Measurements from ENCODE around the gene PRKCH.
A peak's percentile ranks its signal among the peaks of the same experiment; 100 is the strongest.

The PRKCH gene

GRCh38 chr14:61543946-61544345 lies 222.6 kb downstream of the PRKCH start:
- DNase-seq (ENCODE audit: low read depth in 2 of 2), result no peak

GRCh38 chr14:61544448-61545330 lies 223.3 kb downstream of the PRKCH start:
- no peak for DNase-seq (ENCODE audit: low read depth in 2 of 2)

DNA sequence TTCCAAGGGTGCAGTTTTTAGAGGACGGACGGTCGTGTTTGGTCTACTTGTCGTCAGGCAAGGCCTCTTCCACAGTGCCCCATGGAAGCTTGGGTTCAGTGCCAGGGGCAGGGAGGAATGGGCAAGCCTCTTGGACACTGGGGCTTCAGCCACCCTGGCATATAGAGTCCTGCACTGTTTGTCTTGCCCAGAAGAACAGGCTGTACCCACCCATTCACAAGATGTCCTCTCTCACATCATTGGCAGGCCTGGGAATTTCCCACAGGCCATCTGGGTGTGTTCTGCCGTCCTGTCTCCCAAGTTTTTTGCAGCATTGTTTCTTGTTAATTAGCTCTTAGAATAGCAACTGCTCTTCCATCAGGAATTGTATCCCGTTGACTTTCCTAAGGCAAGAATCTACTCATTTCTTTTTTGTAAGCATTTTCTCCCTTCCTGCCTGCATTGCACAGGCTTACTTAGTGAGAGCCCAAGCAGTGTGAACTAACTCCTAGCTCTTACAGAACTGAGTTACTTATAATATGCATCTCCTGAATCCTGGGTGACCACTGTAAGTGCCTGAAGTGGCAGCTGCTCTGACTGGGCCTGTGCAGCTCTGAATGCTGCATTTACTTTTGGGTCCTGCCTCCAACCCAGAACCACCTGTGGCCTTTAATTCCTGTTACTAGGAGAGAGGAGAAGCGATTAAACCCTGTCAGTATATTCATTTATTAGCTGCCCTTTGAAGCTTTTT lies 224.5 kb downstream of the PRKCH start:
- DNase-seq (ENCODE audit: low read depth in 2 of 2), result no peak

- DNase-seq (ENCODE audit: low read depth in 2 of 2), result no peak
Observed at GRCh38 chr14:61547186-61548069, 226.0 kb downstream of the PRKCH start.

- DNase-seq (ENCODE audit: low read depth in 2 of 2), result no peak
Observed at GRCh38 chr14:61549425-61549824, 228.0 kb downstream of the PRKCH start.

DNA sequence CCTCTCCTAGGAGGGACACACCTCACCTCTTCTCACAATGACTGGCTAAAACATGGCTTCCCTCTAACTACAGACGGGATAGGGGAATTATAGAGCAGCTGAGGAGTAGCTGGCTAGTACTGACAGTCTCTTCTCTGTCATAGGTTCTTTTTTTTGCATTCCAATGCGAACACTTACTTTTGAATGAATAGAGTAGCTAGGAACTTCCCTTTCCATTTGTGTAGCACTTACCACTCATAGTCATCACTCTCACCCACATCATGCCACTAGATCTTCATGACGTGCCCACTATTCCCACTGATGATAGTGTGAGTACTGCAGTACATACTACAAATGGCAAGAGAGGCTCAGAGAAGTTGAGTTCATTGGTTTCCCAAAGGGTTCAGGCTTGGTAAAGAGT lies 230.0 kb downstream of the PRKCH start:
- no peak for DNase-seq (ENCODE audit: low read depth in 2 of 2)

GRCh38 chr14:61552241-61552640 lies 230.9 kb downstream of the PRKCH start:
- no peak for DNase-seq (ENCODE audit: low read depth in 2 of 2)

DNA sequence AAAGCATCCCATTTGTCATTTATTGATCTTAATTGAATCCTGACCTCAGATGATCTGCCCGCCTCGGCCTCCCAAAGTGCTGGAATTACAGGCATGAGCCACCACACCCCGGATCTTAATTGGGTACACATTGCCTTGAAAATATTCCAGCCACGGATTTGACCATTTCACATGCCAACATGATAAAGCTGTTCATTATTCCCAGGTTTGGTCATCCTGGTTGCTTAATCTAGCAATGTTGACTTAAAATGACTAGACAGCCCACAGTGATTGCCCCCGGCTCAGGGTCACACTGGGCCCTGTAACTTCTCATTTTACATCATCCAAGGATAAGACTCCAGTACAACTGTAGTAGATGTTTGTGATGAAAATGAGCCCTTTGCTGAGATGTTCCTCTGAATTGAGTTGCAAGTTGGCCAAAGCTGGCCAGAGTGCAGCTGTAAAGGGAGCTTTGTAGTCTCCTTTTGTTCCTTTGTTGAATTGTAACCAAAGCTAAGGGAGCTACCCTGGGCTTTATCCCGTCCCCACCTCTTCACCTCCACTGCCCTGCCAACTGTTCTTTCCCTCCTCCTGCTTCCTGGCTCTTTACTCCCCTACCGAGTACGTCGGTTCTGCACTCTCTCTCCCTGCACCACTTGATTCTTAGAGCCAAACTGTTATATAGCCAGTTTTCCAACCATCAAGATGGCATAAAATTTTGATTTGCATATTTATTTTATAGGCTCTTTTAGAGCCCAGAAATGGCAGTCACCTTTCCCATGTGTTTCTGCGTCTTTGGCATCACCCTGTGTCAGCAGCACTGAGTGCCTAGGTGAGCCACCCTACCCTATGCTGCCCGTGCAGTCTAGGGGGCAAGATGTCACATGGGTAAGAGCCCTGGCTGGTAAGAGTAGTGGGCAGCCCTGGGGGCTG lies 232.6 kb downstream of the PRKCH start:
- no peak for DNase-seq (ENCODE audit: low read depth in 2 of 2)

DNA sequence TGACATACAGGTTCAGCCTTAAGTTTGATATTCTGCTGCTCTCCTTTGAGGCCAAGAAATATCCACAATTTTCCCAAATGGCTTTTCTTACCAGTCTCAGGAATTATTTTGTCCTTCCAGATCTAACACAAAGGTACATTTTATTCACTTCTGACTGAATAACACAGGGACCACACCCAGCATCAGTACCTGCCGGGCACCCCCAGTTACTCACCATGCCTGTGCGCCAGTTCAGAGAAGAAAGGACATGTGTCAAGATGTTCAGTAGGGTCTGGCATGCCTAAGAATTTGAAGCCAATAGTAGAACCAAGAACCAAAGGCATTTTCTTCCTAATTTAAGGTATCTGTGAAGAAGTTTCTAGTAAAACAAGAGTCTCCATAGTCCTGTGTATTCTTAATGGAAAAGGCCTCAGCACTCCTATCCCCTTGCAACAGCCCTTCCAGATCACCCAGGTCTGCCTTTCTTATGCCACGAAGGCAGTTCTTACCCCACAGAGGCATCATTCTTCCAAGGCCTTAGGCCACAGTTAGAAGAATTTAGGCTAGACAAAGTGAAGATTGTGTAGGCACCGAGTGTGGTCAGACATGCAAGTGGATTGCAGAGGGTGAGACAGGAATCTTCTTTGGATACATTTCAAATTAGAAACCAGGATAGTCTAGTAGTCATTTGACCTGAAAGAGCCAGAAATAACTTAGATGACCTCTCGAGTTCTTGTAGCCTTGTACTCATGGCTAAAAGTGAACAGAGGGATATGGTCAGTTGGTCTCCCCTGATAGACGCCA lies 233.9 kb downstream of the PRKCH start:
- no peak for DNase-seq (ENCODE audit: low read depth in 2 of 2)

DNA sequence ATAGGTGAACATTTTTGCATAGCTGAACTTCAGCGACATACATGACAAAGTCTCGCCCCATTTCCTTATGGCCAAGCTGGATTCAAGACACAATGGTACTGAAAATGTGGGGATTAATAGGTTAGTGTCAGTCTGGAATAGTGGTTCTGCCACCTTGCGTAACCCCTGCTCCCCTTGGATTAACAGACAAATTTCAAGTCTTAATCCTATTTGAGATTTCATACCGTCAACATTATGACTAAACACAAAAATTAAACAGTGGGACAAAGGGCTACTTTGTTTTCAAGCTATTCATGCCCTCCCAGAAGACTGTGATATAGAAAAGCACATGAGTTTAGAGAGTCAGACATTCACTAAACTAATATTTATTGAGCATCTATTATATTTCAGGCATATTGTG lies 235.1 kb downstream of the PRKCH start:
- no peak for DNase-seq (ENCODE audit: low read depth in 2 of 2)

- DNase-seq (ENCODE audit: low read depth in 2 of 2), result no peak
Observed at GRCh38 chr14:61557262-61557661, 235.9 kb downstream of the PRKCH start.

- DNase-seq (ENCODE audit: low read depth in 2 of 2), result no peak
Observed at GRCh38 chr14:61557854-61558253, 236.5 kb downstream of the PRKCH start.

DNA sequence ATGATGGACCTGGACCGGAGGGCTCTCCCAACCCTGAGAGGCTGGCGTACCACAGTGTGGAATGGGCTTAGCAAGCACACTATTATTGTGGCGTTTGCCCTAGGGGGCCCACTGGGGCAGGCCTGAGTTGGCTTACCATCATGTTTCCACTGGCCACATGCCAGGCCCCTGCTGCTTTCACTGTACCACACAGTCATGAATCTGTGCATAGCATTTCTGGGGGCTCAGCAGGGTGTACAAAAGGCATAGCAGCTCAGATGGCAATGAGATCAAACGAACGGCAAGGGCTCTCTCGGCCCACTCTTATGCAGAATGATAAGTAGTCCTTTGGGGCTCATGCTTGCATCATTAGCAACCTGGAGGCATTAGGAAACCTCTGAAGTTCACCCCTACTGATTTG lies 236.9 kb downstream of the PRKCH start:
- no peak for DNase-seq (ENCODE audit: low read depth in 2 of 2)

DNA sequence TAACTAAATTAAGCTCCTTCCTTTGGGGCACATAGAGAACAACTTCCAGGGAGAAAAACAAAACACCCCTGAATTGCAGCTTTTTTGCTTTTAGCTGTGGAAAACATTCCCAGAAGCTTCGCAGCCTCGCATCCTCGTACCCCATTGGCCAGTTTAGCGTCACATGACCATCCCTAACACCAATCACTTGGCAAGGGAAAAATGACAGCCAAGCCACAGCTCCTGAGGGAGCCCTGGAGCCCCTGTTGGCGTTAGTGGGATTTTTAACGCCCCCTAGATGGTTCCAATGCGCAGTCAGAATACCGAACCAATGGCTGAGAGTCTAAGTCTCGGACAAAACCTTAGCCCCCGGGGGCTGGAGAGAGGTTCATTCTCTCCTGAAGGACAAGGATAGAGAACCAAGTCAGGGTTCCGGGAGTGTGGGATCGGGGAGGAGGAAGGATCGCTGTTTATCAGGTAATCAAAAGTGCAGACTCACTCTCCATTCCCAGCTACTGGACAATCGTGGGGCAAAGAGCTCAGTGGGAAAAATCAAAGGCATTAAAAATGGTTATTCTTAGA lies 238.3 kb downstream of the PRKCH start:
- DNase-seq (ENCODE audit: low read depth in 2 of 2), result no peak

GRCh38 chr14:61560323-61560722 lies 238.9 kb downstream of the PRKCH start:
- DNase-seq (ENCODE audit: low read depth in 2 of 2), result no peak

GRCh38 chr14:61561104-61561503 lies 239.7 kb downstream of the PRKCH start:
- DNase-seq (ENCODE audit: low read depth in 2 of 2), result no peak

DNA sequence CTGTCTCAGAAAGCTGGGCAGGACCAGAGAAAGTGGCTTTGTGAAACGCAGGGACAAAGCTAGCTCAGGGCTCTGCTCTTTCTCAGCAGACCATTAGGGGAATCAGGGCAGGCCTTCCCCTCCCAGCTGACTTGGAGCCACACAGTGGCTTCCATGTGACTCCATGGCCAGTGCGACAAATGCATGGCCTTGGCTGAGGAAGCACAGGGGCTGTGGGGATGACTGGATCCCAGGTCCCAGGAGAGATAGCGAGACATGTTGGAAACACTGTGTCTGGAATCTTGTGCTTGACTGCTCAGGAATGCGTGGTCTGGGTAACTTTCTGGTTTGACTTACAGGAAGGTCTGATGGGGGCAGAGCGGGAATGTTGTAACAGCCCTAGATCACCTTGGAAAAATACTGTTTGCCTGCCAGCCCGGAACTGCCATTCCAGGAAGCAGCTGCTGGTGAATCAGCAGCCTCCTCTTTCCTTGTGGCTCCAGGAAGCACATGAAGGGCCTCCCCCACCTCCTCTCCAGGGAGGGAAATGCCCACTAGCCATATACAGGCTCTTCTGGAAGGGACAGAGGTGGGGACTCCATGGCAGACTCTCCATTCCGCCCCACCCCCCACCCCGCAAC lies 240.4 kb downstream of the PRKCH start:
- no peak for DNase-seq (ENCODE audit: low read depth in 2 of 2)

GRCh38 chr14:61562321-61563161 lies 241.2 kb downstream of the PRKCH start:
- peak; percentile 19 to 47 for DNase-seq (ENCODE audit: low read depth in 2 of 2)

DNA sequence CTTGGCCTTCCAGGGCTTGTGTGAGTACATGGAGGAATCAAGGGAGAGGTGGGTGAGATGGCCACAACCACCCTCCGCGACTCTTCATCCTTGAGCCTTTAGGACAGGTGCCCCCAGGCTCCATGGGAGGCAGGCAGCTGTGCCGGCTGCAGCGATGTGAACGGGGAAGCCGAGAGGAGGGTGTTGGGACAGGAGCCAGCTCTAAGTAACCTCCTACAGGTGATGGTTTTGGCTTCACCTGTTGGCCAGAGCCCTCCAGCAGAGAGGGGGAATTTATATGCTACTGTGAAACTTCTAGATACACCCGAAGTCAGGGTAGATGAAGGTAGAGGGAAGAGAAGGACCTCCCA lies 241.8 kb downstream of the PRKCH start:
- no peak for DNase-seq (ENCODE audit: low read depth in 2 of 2)
